Measurements from ENCODE around the gene CRYZL1. TPM values are rescaled to one million over a fixed set of nuclear protein-coding genes. Genes with fewer than 3 reads are reported as not detected.

The CRYZL1 gene
- total RNA-seq, 6 experiments from 2014 or later, result 9.7 to 16.3 (median 13.2) TPM

GRCh38 chr21:33543505-33544129 lies 97.9 kb downstream of the CRYZL1 start:
- intact Hi-C loops (cut with DNase I), result no loop called here
- H3K4me1 ChIP-seq, result peaks cover 0 to 27% (median 11%) of the 10 kb centered on the region in 4 donors

GRCh38 chr21:33542640-33543504 lies 98.7 kb downstream of the CRYZL1 start, which contains the start of gene SON:
Gene SON (plus strand): TSS chr21:33543038. CDS start chr21:33543093, 55 bp downstream.
- Histone ChIP-seq H3K36me3 (peaks cover 0 to 30% (median 7%) of the 10 kb centered on the region in 4 donors), H3K27me3 (no peaks in the 10 kb centered on the region), H3K4me1 (peaks cover 0 to 27% (median 11%) of the 10 kb centered on the region in 4 donors), H3K27ac (peak within 1 kb of the TSS; percentile 95 to 98 (median 95)), H3K9me3 (no peaks in the 10 kb centered on the region), H3K4me3 (peak within 1 kb of the TSS; percentile 68 to 86 (median 75))
- TF ChIP-seq, protein P1, sequence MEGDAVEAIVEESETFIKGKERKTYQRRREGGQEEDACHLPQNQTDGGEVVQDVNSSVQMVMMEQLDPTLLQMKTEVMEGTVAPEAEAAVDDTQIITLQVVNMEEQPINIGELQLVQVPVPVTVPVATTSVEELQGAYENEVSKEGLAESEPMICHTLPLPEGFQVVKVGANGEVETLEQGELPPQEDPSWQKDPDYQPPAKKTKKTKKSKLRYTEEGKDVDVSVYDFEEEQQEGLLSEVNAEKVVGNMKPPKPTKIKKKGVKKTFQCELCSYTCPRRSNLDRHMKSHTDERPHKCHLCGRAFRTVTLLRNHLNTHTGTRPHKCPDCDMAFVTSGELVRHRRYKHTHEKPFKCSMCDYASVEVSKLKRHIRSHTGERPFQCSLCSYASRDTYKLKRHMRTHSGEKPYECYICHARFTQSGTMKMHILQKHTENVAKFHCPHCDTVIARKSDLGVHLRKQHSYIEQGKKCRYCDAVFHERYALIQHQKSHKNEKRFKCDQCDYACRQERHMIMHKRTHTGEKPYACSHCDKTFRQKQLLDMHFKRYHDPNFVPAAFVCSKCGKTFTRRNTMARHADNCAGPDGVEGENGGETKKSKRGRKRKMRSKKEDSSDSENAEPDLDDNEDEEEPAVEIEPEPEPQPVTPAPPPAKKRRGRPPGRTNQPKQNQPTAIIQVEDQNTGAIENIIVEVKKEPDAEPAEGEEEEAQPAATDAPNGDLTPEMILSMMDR (IDR thresholded peaks at IDR 0.05), result no peak
- peak; percentile 95 for TF ChIP-seq POLR2A (IDR thresholded peaks at IDR 0.05)
- ATAC-seq, result peak; percentile 92 to 98 (median 94)
- WGBS (ENCODE audit: insufficient coverage, low coverage, low lambda C conversion rate, missing lambda C conversion rate), result 1% methylated on average over 46 of the region's 57 CpGs
- intact Hi-C loops (cut with DNase I), result no loop called here
- peak; percentile 99 for DNase-seq

More at GRCh38 chr21:33543505-33544129, 97.9 kb downstream of the CRYZL1 start:
- Histone ChIP-seq H3K9me3 (no peaks in the 10 kb centered on the region), H3K27me3 (no peaks in the 10 kb centered on the region), H3K27ac (peak overlapping the region; percentile 84 to 95 (median 95)), H3K4me3 (peak overlapping the region; percentile 68 to 86 (median 75)), H3K36me3 (peaks cover 0 to 30% (median 11%) of the 10 kb centered on the region in 4 donors)
- DNase-seq, result peak; percentile 78 to 80 (median 80)
- WGBS (ENCODE audit: insufficient coverage, low coverage, low lambda C conversion rate, missing lambda C conversion rate), result 1% methylated on average over 26 of the region's 26 CpGs
- no peak for TF ChIP-seq POLR2A (IDR thresholded peaks at IDR 0.05)
- TF ChIP-seq, protein P1 (IDR thresholded peaks at IDR 0.05), result no peak
- ATAC-seq, result peak; percentile 37 to 52 (median 44)

GRCh38 chr21:33541756-33542639 lies 99.5 kb downstream of the CRYZL1 start, which contains the start of gene GART:
Gene GART (minus strand): TSS chr21:33542117. CDS start chr21:33539315, 2,802 bp downstream.
- peak within 1 kb of the TSS; percentile 95 to 98 (median 95) for H3K27ac ChIP-seq
- peak within 1 kb of the TSS; percentile 68 to 86 (median 75) for H3K4me3 ChIP-seq
- intact Hi-C loops (cut with DNase I), result no loop called here
- H3K4me1 ChIP-seq, result peaks cover 0 to 27% (median 11%) of the 10 kb centered on the region in 4 donors
- H3K36me3 ChIP-seq, result peaks cover 0 to 26% (median 8%) of the 10 kb centered on the region in 4 donors
- ATAC-seq (peak; percentile 76 to 85 (median 80)), DNase-seq (peak; percentile 86 to 89 (median 89))
- WGBS (ENCODE audit: insufficient coverage, low coverage, low lambda C conversion rate, missing lambda C conversion rate), result 0% methylated on average over 11 of the region's 56 CpGs
- no peaks in the 10 kb centered on the region for H3K27me3 ChIP-seq
- TF ChIP-seq, protein P1 (IDR thresholded peaks at IDR 0.05), result no peak
- TF ChIP-seq POLR2A (IDR thresholded peaks at IDR 0.05), result peak; percentile 57
- H3K9me3 ChIP-seq, result no peaks in the 10 kb centered on the region
